Measurements from ENCODE around the gene LATS2. TPM values are rescaled to one million over a fixed set of nuclear protein-coding genes. Genes with fewer than 3 reads are reported as not detected.

LATS2 gene
- total and polyA plus RNA-seq, 2 of the 8 experiments (the other 6 are each of a cell fraction or from before 2014, with no cell fraction given): 8.3 to 26.2 TPM

GRCh38 chr13:20968745-20969144 is 92.6 kb downstream of the LATS2 start (continued):
- TF ChIP-seq CHD7 (IDR thresholded peaks at IDR 0.05; ENCODE audit: insufficient replicate concordance, low read length) (no peak), BACH1 (IDR thresholded peaks at IDR 0.05; ENCODE audit: low read length) (no peak), TEAD4 (IDR thresholded peaks at IDR 0.05; ENCODE audit: low read depth, low read length) (no peak), NRF1 (IDR thresholded peaks at IDR 0.05; ENCODE audit: low read depth, low read length) (no peak), SP2 (IDR thresholded peaks at IDR 0.05; ENCODE audit: low read length) (no peak), SP1 (IDR thresholded peaks at IDR 0.05; ENCODE audit: low read depth, low read length) (no peak), SIN3A (conservative IDR thresholded peaks at IDR 0.05 in 1 of 2, IDR thresholded peaks at IDR 0.05 in 1 of 2; ENCODE audit: low read depth in 1 of 2, low read length in 2 of 2) (no peak), GABPA (IDR thresholded peaks at IDR 0.05; ENCODE audit: borderline replicate concordance, insufficient read depth, low read length) (no peak), ASH2L (IDR thresholded peaks at IDR 0.05; ENCODE audit: low read length) (no peak), ZNF274 (IDR thresholded peaks at IDR 0.05; ENCODE audit: borderline replicate concordance, extremely low read depth, low read length) (no peak), BCL11A (IDR thresholded peaks at IDR 0.05; ENCODE audit: low read depth in 2 of 2, low read length in 2 of 2) (no peak), RAD21 (IDR thresholded peaks at IDR 0.05 in 1 of 2, conservative IDR thresholded peaks at IDR 0.05 in 1 of 2; ENCODE audit: low read depth in 2 of 2, low read length in 2 of 2) (no peak)
